IgD-negative memory B cell (primary cell): ENCODE results near the gene PTOV1. TPM values are rescaled to one million over a fixed set of nuclear protein-coding genes. Genes with fewer than 3 reads are reported as not detected.

ENCODE experiments used
- H3K27ac Mint-ChIP-seq, 3 donors: one replicate each; pipeline ENCODE4 v1.8.0; 2020 to 2022; ENCODE audit warnings: mild to moderate bottlenecking in 3 of 3, mixed read lengths in 3 of 3, moderate library complexity in 1 of 3
- H3K27me3 Mint-ChIP-seq: one replicate; pipeline ENCODE4 v1.8.0; 2021; ENCODE audit warnings: mixed read lengths
- H3K36me3 Mint-ChIP-seq: one replicate; pipeline ENCODE4 v1.8.0; 2020; ENCODE audit warnings: mild to moderate bottlenecking, mixed read lengths
- H3K4me1 Mint-ChIP-seq, 3 donors: one replicate each; pipeline ENCODE4 v1.8.0; 2020 to 2022; ENCODE audit warnings: mixed read lengths in 3 of 3, mild to moderate bottlenecking in 1 of 3
- H3K4me3 Mint-ChIP-seq, 4 donors: one replicate each; pipeline ENCODE4 v1.8.0; 2020 to 2022; ENCODE audit warnings: mild to moderate bottlenecking in 4 of 4, mixed read lengths in 4 of 4, moderate library complexity in 3 of 4
- H3K9me3 Mint-ChIP-seq, 3 donors: one replicate each; pipeline ENCODE4 v1.8.0; 2020 to 2021; ENCODE audit warnings: mixed read lengths in 3 of 3, mild to moderate bottlenecking in 1 of 3
- polyA plus RNA-seq: library from polyadenylated mRNA; unstranded; fragments of 300-500 nt; fragmentation: Illumina TruSeq; gene quantifications from one replicate; pipeline ENCODE4 v1.2.3, GENCODE V29; 2021

Gene PTOV1
- polyA plus RNA-seq, 1 donor from 2014 or later: 45.0 TPM

- Mint-ChIP-seq H3K4me1 (peaks cover 16 to 43% (median 34%) of the 10 kb centered on the region in 3 donors), H3K9me3 (peaks cover 0 to 5% (median 5%) of the 10 kb centered on the region in 3 donors), H3K27me3 (peaks cover 1% of the 10 kb centered on the region), H3K36me3 (no peaks in the 10 kb centered on the region), H3K27ac (peak overlapping the region in 2 of 3 donors; percentile 25 to 81), H3K4me3 (peak overlapping the region in 1 of 4 donors; percentile 91)
Observed at GRCh38 chr19:49904136-49904535, 53.2 kb downstream of the PTOV1 start.

GRCh38 chr19:49906879-49907564 is 56.1 kb downstream of the PTOV1 start:
- H3K4me1 Mint-ChIP-seq: peaks cover 28 to 60% (median 54%) of the 10 kb centered on the region in 3 donors
- H3K27me3 Mint-ChIP-seq: peaks cover 1% of the 10 kb centered on the region
- H3K36me3 Mint-ChIP-seq: no peaks in the 10 kb centered on the region
- peak overlapping the region; percentile 84 to 96 (median 93) for H3K27ac Mint-ChIP-seq
- H3K9me3 Mint-ChIP-seq: peaks cover 0 to 5% (median 5%) of the 10 kb centered on the region in 3 donors
- H3K4me3 Mint-ChIP-seq: peak overlapping the region; percentile 51 to 93 (median 68)

- Mint-ChIP-seq H3K27ac (peak overlapping the region; percentile 93 to 96 (median 96)), H3K4me3 (peak overlapping the region; percentile 53 to 86 (median 84)), H3K36me3 (no peaks in the 10 kb centered on the region), H3K9me3 (peaks cover 0 to 5% (median 5%) of the 10 kb centered on the region in 3 donors), H3K4me1 (peaks cover 28 to 61% (median 57%) of the 10 kb centered on the region in 3 donors), H3K27me3 (peaks cover 1% of the 10 kb centered on the region)
Observed at GRCh38 chr19:49907745-49908446, 56.9 kb downstream of the PTOV1 start.

GRCh38 chr19:49908480-49909420 is 57.8 kb downstream of the PTOV1 start:
- H3K9me3 Mint-ChIP-seq: peaks cover 0 to 5% (median 5%) of the 10 kb centered on the region in 3 donors
- peaks cover 1% of the 10 kb centered on the region for H3K27me3 Mint-ChIP-seq
- peaks cover 2% of the 10 kb centered on the region for H3K36me3 Mint-ChIP-seq
- H3K27ac Mint-ChIP-seq: peak overlapping the region; percentile 93 to 96 (median 96)
- H3K4me3 Mint-ChIP-seq: peak overlapping the region in 3 of 4 donors; percentile 60 to 86 (median 75)
- H3K4me1 Mint-ChIP-seq: peaks cover 34 to 63% (median 60%) of the 10 kb centered on the region in 3 donors

- no peak overlapping the region for H3K27ac Mint-ChIP-seq
- H3K4me1 Mint-ChIP-seq: peaks cover 36 to 58% (median 55%) of the 10 kb centered on the region in 3 donors
- H3K36me3 Mint-ChIP-seq: peaks cover 2% of the 10 kb centered on the region
- H3K9me3 Mint-ChIP-seq: peaks cover 0 to 5% (median 5%) of the 10 kb centered on the region in 3 donors
- no peak overlapping the region for H3K4me3 Mint-ChIP-seq
- H3K27me3 Mint-ChIP-seq: peaks cover 1% of the 10 kb centered on the region
Observed at GRCh38 chr19:49910179-49910578, 59.2 kb downstream of the PTOV1 start.

Other genes with a start within 250 kb of the PTOV1 start
- gene RRAS, start 211.0 kb upstream of the PTOV1 start, polyA plus RNA-seq: 18.4 TPM
- 3.4 TPM for gene SCAF1, start 208.9 kb upstream of the PTOV1 start, polyA plus RNA-seq
- 66.0 TPM for gene IRF3, start 185.3 kb upstream of the PTOV1 start, polyA plus RNA-seq
- gene BCL2L12, start 185.2 kb upstream of the PTOV1 start, polyA plus RNA-seq: 16.8 TPM
- gene PRMT1, start 173.9 kb upstream of the PTOV1 start, polyA plus RNA-seq: 187 TPM
- 0.65 TPM for gene ADM5, start 161.6 kb upstream of the PTOV1 start, polyA plus RNA-seq
- not detected for gene CPT1C, start 160.0 kb upstream of the PTOV1 start, polyA plus RNA-seq
- 0.15 TPM for gene TSKS, start 87.9 kb upstream of the PTOV1 start, polyA plus RNA-seq
- gene AP2A1, start 84.2 kb upstream of the PTOV1 start, polyA plus RNA-seq: 6.5 TPM
- gene FUZ, start 37.9 kb upstream of the PTOV1 start, polyA plus RNA-seq: 6.6 TPM
- gene MED25, start 32.9 kb upstream of the PTOV1 start, polyA plus RNA-seq: 54.7 TPM
- 56.3 TPM for gene PNKP, start 16.4 kb downstream of the PTOV1 start, polyA plus RNA-seq
- 5.0 TPM for gene AKT1S1, start 26.2 kb downstream of the PTOV1 start, polyA plus RNA-seq
- 19.1 TPM for gene TBC1D17, start 26.5 kb downstream of the PTOV1 start, polyA plus RNA-seq
- 0.39 TPM for gene IL4I1, start 45.7 kb downstream of the PTOV1 start, polyA plus RNA-seq
- 3.4 TPM for gene ATF5, start 78.0 kb downstream of the PTOV1 start, polyA plus RNA-seq
- gene NUP62, start 78.3 kb downstream of the PTOV1 start, polyA plus RNA-seq: 62.9 TPM
- gene SIGLEC11, start 110.0 kb downstream of the PTOV1 start, polyA plus RNA-seq: not detected
- gene VRK3, start 174.2 kb downstream of the PTOV1 start, polyA plus RNA-seq: 87.5 TPM
- 4.9 TPM for gene ZNF473, start 174.8 kb downstream of the PTOV1 start, polyA plus RNA-seq